Aorta (tissue), 5 donors: ENCODE data around the gene DNAJC16. TPM values are rescaled to one million over a fixed set of nuclear protein-coding genes. Genes with fewer than 3 reads are reported as not detected.
A peak's percentile ranks its signal among the peaks of the same experiment; 100 is the strongest.
"Not testable (repeated sequence)": the region's sequence is repeated elsewhere in the genome, so short reads cannot be mapped to it uniquely, and the experiment has no call there.

Experiments
- ATAC-seq: fragments of 200-7000 bp; cut with Tn5 transposase; one replicate; pipeline ENCODE4 v1.9.1; 2022; ENCODE audit warnings: moderate library complexity; ENCODE audit not compliant: low FRiP score
- DNase-seq, 2 donors: peaks; one replicate each; pipeline ENCODE4 v3.0.0-alpha.2; 2020
- H3K27ac ChIP-seq, 2 donors: one replicate each; pipeline ENCODE4 v1.5.1; 2013; ENCODE audit warnings: low read length in 2 of 2, mild to moderate bottlenecking in 2 of 2, moderate library complexity in 2 of 2, control low read depth in 1 of 2, inconsistent platforms in 1 of 2, low read depth in 1 of 2
- H3K27me3 ChIP-seq, 2 donors: one replicate each; pipeline ENCODE4 v1.6.1; 2013; ENCODE audit warnings: control low read depth in 1 of 2, low read length in 1 of 2, mild to moderate bottlenecking in 1 of 2, moderate library complexity in 1 of 2; ENCODE audit not compliant: insufficient read depth in 2 of 2, control insufficient read depth in 1 of 2
- H3K36me3 ChIP-seq, 2 donors: one replicate each; pipeline ENCODE4 v1.6.1; 2013; ENCODE audit warnings: control low read depth in 1 of 2, low read length in 1 of 2, mild to moderate bottlenecking in 1 of 2; ENCODE audit not compliant: insufficient read depth in 2 of 2, control insufficient read depth in 1 of 2
- H3K4me1 ChIP-seq, 2 donors: one replicate each; pipeline ENCODE4 v1.6.1; 2013; ENCODE audit warnings: low read length in 2 of 2, control low read depth in 1 of 2, mild to moderate bottlenecking in 1 of 2, moderate library complexity in 1 of 2; ENCODE audit not compliant: insufficient read depth in 2 of 2, control insufficient read depth in 1 of 2
- H3K4me3 ChIP-seq, 2 donors: one replicate each; pipeline ENCODE4 v1.5.1; 2013; ENCODE audit warnings: low read length in 2 of 2, control low read depth in 1 of 2, mild to moderate bottlenecking in 1 of 2
- H3K9me3 ChIP-seq: one replicate; pipeline ENCODE4 v1.6.1; 2013; ENCODE audit warnings: mild to moderate bottlenecking, low read length; ENCODE audit not compliant: control insufficient read depth
- WGBS, 2 donors: extraction: QIAGEN DNeasy Blood & Tissue Kit; methylation state at CpG; one replicate each; pipeline ENCODE4 v1.1.7; 2013; 5-methylcytosine and 5-hydroxymethylcytosine counted together
- intact Hi-C, 2 donors: fragments of 100-400 bp; cut with DNase I; formaldehyde crosslinking; loops; one replicate each; pipeline versions ENCODE4 v1.14.2 to v1.15.0; 2022
- polyA plus RNA-seq, 2 donors: library from polyadenylated mRNA; stranded (reverse); fragments of 200-250 nt; gene quantifications; one replicate each; pipeline ENCODE4 v1.2.3, GENCODE V29; 2013
- total RNA-seq, 2 donors: library from RNA; stranded (reverse); fragmentation: NEBNext Ultra II Directional; extraction: Animal tissue kit (Norgen Biotek cat#: 25700); gene quantifications; one replicate each; pipeline ENCODE4 v1.2.1, GENCODE V29; 2021
- donor health status: healthy with polysubstance abuse.
- donor health status: Bipolar disorder and iron deficiency.
- donor health status: DM: no; HTN: no; CAD: no.
- donor health status: DM: no; HTN: no; CAD: no.
- donor health status: DM: yes; HTN: yes; CAD: no.

Gene DNAJC16
- total and polyA plus RNA-seq, 4 donors = 3.9 to 19.9 (median 14.6) TPM

DNA sequence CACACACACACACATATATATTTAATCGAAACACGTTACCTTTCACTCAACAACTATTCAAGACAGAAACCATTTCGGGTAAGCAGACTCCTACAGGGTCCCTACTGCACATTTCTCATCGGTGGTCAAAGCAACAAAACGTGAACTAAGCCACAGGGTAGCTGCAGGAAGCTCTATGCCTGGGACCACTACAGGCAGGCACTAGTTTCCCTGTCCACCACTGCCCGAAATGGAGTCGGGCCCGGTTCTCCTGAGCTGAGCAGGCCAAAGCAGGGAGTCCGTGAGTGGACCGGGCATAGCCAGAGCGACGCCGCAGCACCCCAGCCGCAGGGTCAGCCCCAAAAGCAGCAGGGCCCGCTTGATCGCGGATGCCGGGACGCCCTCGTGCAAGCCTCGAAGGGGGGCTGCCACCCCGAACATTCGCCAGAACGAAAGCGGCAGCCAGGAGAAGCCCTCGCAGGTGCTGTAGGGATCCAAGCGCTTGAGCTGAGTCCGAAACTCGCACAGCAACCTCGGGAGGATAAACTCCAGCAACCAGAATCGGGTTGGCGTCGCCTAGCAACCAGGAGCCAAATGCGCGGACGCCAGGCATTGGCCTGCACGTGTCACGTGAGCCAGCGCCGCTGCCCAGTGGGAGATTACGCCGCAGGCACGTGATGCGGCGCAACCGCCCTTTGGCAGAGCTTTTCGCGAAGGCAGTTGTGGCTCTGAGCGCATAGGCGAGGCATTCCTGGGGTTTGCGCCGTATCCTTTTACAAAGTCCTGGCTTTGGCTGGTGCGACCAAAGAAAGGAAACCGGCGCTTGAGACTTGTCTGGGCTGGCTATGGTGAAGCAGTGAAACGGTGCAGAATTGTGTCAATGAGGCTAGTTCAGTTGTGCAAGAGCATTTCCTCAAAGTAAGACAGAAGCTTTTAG is 76.7 kb downstream of the DNAJC16 start:
- no peaks in the 10 kb centered on the region for H3K4me1 ChIP-seq
- H3K27me3 ChIP-seq = no peaks in the 10 kb centered on the region
- ATAC-seq (peak; percentile 98), DNase-seq (peak; percentile 98 to 99)
- WGBS, 2 donors = 0 to 1% methylated on average over 56 of the region's 56 CpGs
- intact Hi-C loops = no loop called here
- peak overlapping the region; percentile 19 to 40 for H3K4me3 ChIP-seq
- H3K9me3 ChIP-seq = no peaks in the 10 kb centered on the region
- peak overlapping the region in 1 of 2 donors; percentile 87 for H3K27ac ChIP-seq
- no peaks in the 10 kb centered on the region for H3K36me3 ChIP-seq

DNA sequence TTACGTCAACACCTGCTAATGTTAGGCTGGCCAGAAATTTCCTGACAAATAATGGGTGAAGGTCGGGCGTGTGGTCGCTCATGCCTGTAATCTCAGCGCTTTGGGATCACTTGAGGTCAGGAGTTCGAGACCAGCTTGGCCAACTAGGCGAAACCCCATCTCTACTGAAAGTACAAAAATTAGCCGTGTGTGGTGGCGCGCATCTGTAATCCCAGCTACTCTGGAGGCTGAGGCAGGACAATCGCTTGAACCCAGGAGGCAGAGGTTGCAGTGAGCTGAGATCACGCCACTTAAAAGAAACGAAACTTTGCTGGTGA is 77.3 kb downstream of the DNAJC16 start:
- intact Hi-C loops, H3K4me1 ChIP-seq, H3K9me3 ChIP-seq, H3K36me3 ChIP-seq, H3K27me3 ChIP-seq, ATAC-seq, DNase-seq: not testable (repeated sequence)
- Histone ChIP-seq H3K4me3 (peak overlapping the region in 1 of 2 donors; percentile 19), H3K27ac (peak overlapping the region in 1 of 2 donors; percentile 87)
- 58 to 61% methylated on average over 13 of the region's 13 CpGs for WGBS, 2 donors

DNA sequence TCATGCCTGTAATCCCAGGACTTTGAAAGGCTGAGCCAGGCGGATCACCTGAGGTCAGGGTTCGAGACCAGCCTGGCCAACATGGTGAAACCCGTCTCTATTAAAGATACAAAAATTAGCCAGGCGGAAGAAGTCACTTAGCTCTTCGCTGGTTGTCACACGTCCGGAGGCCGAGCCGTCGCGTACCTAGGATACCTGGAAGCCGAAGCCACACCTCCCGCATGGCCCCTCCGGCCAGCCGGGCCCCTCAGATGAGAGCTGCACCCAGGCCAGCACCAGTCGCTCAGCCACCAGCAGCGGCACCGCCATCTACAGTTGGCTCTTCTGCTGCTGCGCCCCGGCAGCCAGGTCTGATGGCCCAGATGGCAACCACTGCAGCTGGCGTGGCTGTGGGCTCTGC is 77.8 kb downstream of the DNAJC16 start:
- intact Hi-C loops, H3K36me3 ChIP-seq, ATAC-seq, H3K27me3 ChIP-seq, H3K4me3 ChIP-seq, H3K4me1 ChIP-seq, H3K27ac ChIP-seq, H3K9me3 ChIP-seq: not testable (repeated sequence)
- WGBS, 2 donors = 95 to 96% methylated on average over 21 of the region's 21 CpGs
- peak in 1 of 2 donors; percentile 70 for DNase-seq

DNA sequence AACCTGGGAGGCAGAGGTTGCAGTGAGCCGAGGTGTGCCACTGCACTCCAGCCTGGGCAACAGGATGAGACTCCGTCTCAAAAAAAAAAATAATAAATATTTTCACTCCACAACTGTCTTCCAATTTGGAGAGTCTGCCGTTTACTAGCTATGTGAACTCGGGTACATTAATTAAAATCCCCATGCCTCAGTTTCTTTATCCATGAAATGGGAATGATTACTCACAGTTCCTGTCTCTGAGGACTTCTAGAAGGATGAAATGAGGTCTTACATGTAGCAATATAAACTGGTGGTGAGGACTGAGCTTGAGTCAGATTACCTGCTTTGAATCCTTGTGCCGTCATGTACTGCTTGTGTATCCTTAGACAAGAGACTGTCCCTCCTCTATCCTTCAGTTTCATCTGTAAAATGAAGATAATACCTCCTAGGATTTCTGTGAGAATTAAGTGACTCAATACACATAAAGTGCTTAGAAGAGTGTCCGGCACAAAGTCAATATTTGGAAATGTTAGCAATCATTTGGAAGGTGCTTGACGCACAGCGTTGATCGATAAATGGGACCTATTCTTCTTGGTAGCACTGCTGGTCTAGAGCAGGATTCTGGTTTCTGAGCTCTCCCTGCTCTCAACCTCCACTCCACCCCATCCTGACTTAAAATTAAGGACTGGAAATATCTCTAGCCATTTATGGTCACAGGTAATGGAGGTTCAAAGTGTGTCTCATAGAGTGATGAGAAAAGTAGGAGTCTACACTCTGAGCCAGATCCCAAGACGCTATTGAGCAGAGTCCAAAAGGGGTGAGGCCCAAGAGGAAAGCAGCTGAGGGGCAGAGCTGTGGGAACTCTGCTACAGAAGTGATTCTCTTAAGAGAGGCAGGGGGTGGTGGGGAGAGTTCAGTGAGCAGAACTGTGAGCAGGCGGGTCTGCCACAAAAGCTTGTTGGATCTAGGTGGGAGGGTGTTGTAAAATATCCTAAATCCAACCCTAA is 79.0 kb downstream of the DNAJC16 start:
- H3K27ac ChIP-seq = no peak overlapping the region
- intact Hi-C loops = no loop called here
- H3K27me3 ChIP-seq = no peaks in the 10 kb centered on the region
- no peaks in the 10 kb centered on the region for H3K4me1 ChIP-seq
- no peaks in the 10 kb centered on the region for H3K36me3 ChIP-seq
- WGBS, 2 donors = 86% methylated on average over 11 of the region's 11 CpGs
- peaks cover 2% of the 10 kb centered on the region for H3K9me3 ChIP-seq
- peak in 1 of 2 donors; percentile 13 for DNase-seq
- H3K4me3 ChIP-seq = no peak overlapping the region
- no peak for ATAC-seq

DNA sequence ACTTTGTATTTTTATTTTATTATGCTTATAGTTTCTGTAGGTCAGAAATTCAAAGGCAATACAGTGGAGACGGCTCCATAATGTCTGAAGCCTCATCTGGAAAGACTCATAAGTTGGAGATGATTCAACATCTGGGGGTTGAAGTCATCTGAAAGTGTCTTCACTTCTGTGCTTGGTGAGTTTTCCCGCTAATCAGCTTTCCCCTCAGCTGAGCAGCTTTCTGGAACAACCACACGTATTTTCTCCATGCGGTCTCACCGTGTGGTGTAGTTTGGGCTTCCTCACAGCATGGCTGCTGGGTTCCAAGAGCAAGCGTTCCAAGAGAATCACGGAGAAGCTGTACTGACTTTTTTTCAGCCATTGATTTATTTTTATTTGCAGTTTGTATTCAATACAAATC is 83.0 kb downstream of the DNAJC16 start:
- WGBS, 2 donors = 81 to 87% methylated on average over 7 of the region's 7 CpGs
- intact Hi-C loops = loop anchor here in 1 of 2 donors (10.0 kb wide), 1 partner anchor 75 kb away; the partner anchor contains the start of gene PLEKHM2
- H3K9me3 ChIP-seq = peaks cover 2% of the 10 kb centered on the region
- H3K4me1 ChIP-seq = no peaks in the 10 kb centered on the region
- no peak overlapping the region for H3K27ac ChIP-seq
- no peak overlapping the region for H3K4me3 ChIP-seq
- H3K27me3 ChIP-seq = no peaks in the 10 kb centered on the region
- ATAC-seq = no peak
- H3K36me3 ChIP-seq = no peaks in the 10 kb centered on the region
- no peak for DNase-seq

DNA sequence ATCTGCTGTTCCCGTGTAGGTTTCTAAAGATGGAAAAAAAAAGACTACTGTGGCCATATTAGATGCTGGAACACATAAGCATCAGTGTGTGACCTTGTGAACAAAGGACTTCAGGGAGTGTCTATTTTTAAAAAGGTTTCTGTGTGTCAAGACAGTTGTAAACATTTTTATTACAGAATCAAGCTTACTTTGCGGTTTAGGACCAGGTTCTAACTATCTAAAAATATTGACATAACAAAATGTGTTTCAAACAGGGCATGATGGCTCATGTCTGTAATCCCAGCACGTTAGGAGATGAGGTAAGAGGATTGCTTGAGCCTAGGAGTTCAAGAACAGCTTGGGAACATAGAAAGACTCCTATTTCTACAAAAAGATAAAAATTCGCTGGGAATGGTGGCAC is 83.5 kb downstream of the DNAJC16 start:
- Histone ChIP-seq H3K4me1 (no peaks in the 10 kb centered on the region), H3K4me3 (no peak overlapping the region), H3K36me3 (no peaks in the 10 kb centered on the region), H3K9me3 (peaks cover 2% of the 10 kb centered on the region), H3K27me3 (no peaks in the 10 kb centered on the region), H3K27ac (no peak overlapping the region)
- intact Hi-C loops = loop anchor here in 1 of 2 donors (10.0 kb wide), 1 partner anchor 75 kb away; the partner anchor contains the start of gene PLEKHM2
- DNase-seq = no peak
- ATAC-seq = no peak
- 65 to 68% methylated on average over 4 of the region's 4 CpGs for WGBS, 2 donors

DNA sequence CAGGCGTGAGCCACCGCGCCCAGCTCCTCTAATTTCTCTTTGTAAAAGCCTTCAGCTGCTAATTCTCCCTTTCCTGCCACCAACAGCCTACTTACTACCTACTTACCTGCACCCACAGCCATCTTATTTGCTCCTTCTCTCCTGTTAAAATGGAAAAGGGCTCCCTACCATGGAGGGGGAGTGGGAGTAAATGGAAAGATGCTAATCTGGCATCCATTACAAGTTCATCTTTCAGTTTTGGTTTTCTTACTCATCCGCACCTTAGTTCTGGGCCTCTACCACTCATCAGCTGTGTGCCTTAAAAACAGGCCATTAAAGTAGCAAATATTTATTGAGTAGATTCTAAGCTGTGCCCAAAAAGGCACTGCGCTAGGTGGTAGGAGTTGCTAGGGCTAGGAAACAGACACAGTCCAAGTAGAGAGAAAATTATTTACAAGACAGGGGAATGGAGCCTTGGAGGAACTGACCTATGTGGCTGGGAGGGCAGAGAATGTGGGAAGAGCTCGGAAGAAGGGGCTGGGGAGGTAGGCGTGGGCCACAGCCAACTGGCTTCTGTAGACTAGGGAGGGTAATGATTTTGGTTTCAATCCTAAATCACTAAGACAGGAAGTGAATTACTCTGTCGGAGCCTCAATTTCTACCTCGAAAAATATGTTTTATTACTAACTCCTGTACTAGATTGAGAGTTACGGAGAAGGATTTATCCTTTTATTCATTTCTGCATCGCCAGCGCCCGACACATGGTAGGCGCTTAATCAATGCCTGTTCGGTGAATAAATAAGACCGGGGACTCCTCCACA is 89.9 kb downstream of the DNAJC16 start:
- Histone ChIP-seq H3K4me1 (no peaks in the 10 kb centered on the region), H3K27ac (peak overlapping the region; percentile 85 to 97), H3K9me3 (no peaks in the 10 kb centered on the region), H3K4me3 (peak overlapping the region; percentile 38 to 44), H3K36me3 (no peaks in the 10 kb centered on the region), H3K27me3 (no peaks in the 10 kb centered on the region)
- ATAC-seq (peak; percentile 31), DNase-seq (no peak)
- intact Hi-C loops = loop anchor here in 1 of 2 donors (5.0 to 10.0 kb wide), 2 partner anchors 68 to 89 kb away; partner anchors contain the start of genes DNAJC16 and PLEKHM2
- WGBS, 2 donors = 25% methylated on average over 16 of the region's 16 CpGs
